Psoas muscle (tissue), 8 donors: Measurements from ENCODE around the gene ZBTB18. TPM values are rescaled to one million over a fixed set of nuclear protein-coding genes. Genes with fewer than 3 reads are reported as not detected.

Experiments
- ATAC-seq, 4 donors: fragments of 200-7000 bp; cut with Tn5 transposase; one replicate each; pipeline ENCODE4 v1.9.1; 2020; ENCODE audit warnings: moderate library complexity in 3 of 4, mild to moderate bottlenecking in 2 of 4
- DNase-seq, 2 donors: peaks; one replicate each; pipeline ENCODE4 v3.0.0-alpha.2; 2020
- H3K27ac ChIP-seq: fragments of 200-600 bp; one replicate; pipeline ENCODE4 v1.8.0; 2022
- H3K27me3 ChIP-seq, 3 donors: fragments of 200-600 bp in 1 of 3; one replicate each; pipeline versions ENCODE4 v1.6.1 to v1.8.0; 2013 to 2022; ENCODE audit warnings: low read length in 2 of 3, mild to moderate bottlenecking in 2 of 3, moderate library complexity in 1 of 3; ENCODE audit not compliant: insufficient read depth in 3 of 3
- H3K36me3 ChIP-seq, 2 donors: fragments of 200-600 bp in 1 of 2; one replicate each; pipeline versions ENCODE4 v1.6.1 to v1.8.0; 2013 to 2022; ENCODE audit warnings: low read depth in 1 of 2, mild to moderate bottlenecking in 1 of 2, moderate library complexity in 1 of 2; ENCODE audit not compliant: insufficient read depth in 1 of 2
- H3K4me1 ChIP-seq: fragments of 200-600 bp; one replicate; pipeline ENCODE4 v1.8.0; 2022
- H3K4me3 ChIP-seq: fragments of 200-600 bp; one replicate; pipeline ENCODE4 v1.8.0; 2022; ENCODE audit warnings: mild to moderate bottlenecking
- H3K9me3 ChIP-seq: fragments of 200-600 bp; one replicate; pipeline ENCODE4 v1.8.0; 2022
- WGBS, 3 donors: extraction: QIAGEN DNeasy Blood & Tissue Kit; methylation state at CpG; one replicate each; pipeline versions ENCODE4 v1.1.6 to v1.1.7; 2013; 5-methylcytosine and 5-hydroxymethylcytosine counted together
- intact Hi-C, 2 donors: fragments of 100-400 bp; cut with DNase I; formaldehyde crosslinking; loops; one replicate each; pipeline versions ENCODE4 v1.11.0 to v1.14.2; 2022
- polyA plus RNA-seq, 3 donors: library from polyadenylated mRNA; stranded (reverse); fragments of 200-250 nt; gene quantifications; one replicate each; pipeline ENCODE4 v1.2.3, GENCODE V29; 2013
- total RNA-seq, 4 donors: library from RNA; stranded (reverse); fragmentation: NEBNext Ultra II Directional in 2 of 4; extraction: Animal tissue kit (Norgen Biotek cat#: 25700) in 2 of 4; gene quantifications; one replicate each; pipeline versions ENCODE4 v1.2.1 to v1.2.4, GENCODE V29; 2021 to 2023
- TF ChIP-seq, protein P1 (sequence below): fragments of 200-600 bp; IDR thresholded peaks from one replicate; pipeline ENCODE4 v1.8.0; 2022; ENCODE audit warnings: antibody characterized with exemption
- donor health status: healthy with polysubstance abuse.
- donor health status: DM: no; HTN: no; CAD: no; lungs with moderate emphysema.
- donor health status: Bipolar disorder and iron deficiency.
- donor health status: healthy.
- donor health status: DM: yes; HTN: yes; CAD: no.
- donor health status: DM: no; HTN: no; CAD: no.
- donor health status: DM: no; HTN: no; CAD: no.
- donor health status: DM: yes; HTN: yes; CAD: no.

Gene ZBTB18
- total and polyA plus RNA-seq, 7 donors, result 18.8 to 85.0 (median 53.8) TPM

DNA sequence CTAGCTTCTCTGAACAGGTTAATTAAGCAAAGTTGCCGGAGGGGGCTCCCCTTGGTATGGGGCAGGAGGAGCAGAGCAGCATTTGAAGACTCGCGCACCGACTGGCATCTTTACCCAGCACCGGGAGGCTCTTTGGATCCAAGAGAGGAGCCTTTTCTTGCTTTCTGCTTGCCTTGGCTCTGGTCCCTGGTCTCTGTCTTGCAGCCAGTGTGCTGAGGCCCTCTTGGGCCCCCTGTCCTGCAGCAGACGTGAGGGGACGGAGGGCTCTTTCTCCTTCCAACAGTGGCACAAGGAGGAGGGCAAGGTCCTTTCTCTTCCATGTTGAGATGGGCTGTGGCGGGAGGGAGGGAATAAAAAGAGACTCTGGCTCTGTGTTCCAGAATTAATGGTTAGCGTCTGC, 45.6 kb downstream of the ZBTB18 start:
- no peak overlapping the region for H3K4me3 ChIP-seq
- ATAC-seq (no peak), DNase-seq (no peak)
- H3K27ac ChIP-seq, result no peak overlapping the region
- intact Hi-C loops, result no loop called here
- no peaks in the 10 kb centered on the region for H3K9me3 ChIP-seq
- TF ChIP-seq, protein P1, sequence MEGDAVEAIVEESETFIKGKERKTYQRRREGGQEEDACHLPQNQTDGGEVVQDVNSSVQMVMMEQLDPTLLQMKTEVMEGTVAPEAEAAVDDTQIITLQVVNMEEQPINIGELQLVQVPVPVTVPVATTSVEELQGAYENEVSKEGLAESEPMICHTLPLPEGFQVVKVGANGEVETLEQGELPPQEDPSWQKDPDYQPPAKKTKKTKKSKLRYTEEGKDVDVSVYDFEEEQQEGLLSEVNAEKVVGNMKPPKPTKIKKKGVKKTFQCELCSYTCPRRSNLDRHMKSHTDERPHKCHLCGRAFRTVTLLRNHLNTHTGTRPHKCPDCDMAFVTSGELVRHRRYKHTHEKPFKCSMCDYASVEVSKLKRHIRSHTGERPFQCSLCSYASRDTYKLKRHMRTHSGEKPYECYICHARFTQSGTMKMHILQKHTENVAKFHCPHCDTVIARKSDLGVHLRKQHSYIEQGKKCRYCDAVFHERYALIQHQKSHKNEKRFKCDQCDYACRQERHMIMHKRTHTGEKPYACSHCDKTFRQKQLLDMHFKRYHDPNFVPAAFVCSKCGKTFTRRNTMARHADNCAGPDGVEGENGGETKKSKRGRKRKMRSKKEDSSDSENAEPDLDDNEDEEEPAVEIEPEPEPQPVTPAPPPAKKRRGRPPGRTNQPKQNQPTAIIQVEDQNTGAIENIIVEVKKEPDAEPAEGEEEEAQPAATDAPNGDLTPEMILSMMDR, result no peak
- H3K36me3 ChIP-seq, result no peaks in the 10 kb centered on the region
- no peaks in the 10 kb centered on the region for H3K4me1 ChIP-seq
- peaks cover 0 to 22% (median 7%) of the 10 kb centered on the region in 3 donors for H3K27me3 ChIP-seq
- 90 to 96% (median 91%) methylated on average over 9 of the region's 9 CpGs for WGBS, 3 donors

DNA sequence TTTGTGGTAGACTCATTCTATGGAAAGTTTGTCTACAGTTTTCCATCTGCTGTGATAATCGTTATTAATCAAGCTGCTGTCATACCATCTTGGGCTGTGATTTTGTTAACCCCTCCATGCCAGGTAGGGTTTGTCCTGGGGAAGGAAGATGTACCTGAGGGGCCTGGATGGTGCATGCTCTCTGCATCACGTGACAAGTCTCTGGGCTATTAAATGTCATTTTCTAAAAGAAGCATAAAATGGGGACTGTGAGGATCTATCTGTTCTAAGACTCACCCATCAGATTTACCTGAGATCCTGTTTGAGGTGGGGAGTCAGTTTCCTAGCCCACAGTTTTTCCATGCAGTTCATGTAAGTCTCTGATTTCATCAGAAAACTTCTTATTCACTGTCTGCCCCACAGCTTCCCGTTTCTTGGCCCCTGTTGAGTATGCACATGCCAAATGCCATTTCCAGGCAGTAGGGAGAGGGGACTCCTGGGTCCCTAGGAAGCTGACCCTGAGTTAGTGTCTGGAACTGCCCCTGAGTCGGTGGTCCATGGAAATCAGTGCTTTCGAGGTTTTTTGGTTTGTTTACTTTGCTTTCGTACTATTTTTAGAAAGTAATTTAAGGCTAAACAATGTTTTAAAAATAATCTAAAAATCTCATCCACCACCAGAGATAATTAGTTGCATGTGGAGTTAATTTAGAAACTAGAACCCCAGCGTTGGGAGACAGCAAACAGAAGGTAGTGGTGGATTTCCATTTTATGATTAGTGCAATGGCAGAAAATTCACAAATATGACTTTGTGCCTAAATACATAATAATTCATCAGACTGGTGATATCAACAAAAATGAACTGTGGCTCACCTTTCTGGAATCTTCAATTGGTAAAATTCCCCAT, 46.7 kb downstream of the ZBTB18 start:
- intact Hi-C loops, result no loop called here
- Histone ChIP-seq H3K36me3 (no peaks in the 10 kb centered on the region), H3K9me3 (no peaks in the 10 kb centered on the region), H3K4me3 (no peak overlapping the region), H3K27me3 (peaks cover 0 to 25% (median 7%) of the 10 kb centered on the region in 3 donors), H3K27ac (no peak overlapping the region), H3K4me1 (no peaks in the 10 kb centered on the region)
- DNase-seq, result no peak
- TF ChIP-seq, protein P1, result no peak
- 52 to 63% (median 53%) methylated on average over 7 of the region's 7 CpGs for WGBS, 3 donors
- no peak for ATAC-seq

DNA sequence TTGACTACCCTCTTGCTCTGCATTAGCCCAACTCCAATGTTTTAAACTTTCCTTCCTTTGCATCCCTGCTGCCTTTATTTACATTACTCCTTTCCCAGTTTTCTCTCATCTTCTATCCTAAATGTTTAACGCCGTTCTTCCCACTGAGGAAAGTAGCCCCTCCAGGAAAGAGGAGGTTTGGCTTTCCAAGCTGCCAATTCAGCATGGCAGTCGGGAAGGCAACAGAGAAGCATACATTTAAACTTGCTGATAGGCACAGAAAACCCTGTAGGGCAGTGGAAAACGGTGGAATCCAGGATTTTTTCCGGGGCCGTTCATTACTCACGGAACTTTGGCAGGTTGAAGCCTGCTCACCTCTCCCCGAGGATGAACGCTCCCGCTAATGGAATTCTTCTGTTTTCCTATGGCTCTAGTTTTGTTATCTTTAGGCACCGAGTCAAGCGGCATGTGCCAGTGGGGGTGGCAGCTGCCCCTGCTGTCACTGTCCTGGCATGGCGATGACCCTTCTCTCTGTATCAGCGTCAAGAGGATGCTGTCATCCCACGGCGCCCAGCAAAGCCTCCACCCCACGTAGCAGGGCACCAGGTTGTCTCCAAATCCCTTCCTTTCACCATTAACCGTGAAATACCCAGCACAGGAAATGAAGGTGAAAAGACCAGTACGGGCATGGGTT, 48.3 kb downstream of the ZBTB18 start:
- H3K4me3 ChIP-seq, result no peak overlapping the region
- TF ChIP-seq, protein P1, result no peak
- H3K36me3 ChIP-seq, result no peaks in the 10 kb centered on the region
- H3K9me3 ChIP-seq, result no peaks in the 10 kb centered on the region
- ATAC-seq (no peak), DNase-seq (no peak)
- H3K27ac ChIP-seq, result no peak overlapping the region
- peaks cover 0 to 27% (median 8%) of the 10 kb centered on the region in 3 donors for H3K27me3 ChIP-seq
- 76 to 79% (median 78%) methylated on average over 19 of the region's 19 CpGs for WGBS, 3 donors
- H3K4me1 ChIP-seq, result no peaks in the 10 kb centered on the region
- intact Hi-C loops, result no loop called here

DNA sequence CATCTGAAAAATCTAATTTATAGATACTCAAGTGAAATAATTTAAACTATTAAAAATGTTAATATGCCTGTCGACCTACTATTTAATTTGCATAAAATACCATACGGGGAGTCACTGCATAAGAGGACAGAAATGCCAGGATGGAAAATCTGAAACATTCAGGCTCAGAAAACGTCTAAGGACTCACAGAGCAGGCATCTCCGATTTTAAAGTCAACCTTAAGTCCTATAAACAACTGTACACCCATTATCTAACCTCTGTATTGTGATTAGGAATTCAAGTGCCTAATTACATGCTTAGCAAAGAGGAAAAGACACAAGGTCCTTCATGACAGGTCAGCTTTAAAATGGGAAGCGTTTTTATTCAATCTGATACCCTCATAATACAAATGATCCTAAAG, 49.2 kb downstream of the ZBTB18 start:
- intact Hi-C loops, result no loop called here
- no peak overlapping the region for H3K27ac ChIP-seq
- H3K9me3 ChIP-seq, result no peaks in the 10 kb centered on the region
- no peaks in the 10 kb centered on the region for H3K36me3 ChIP-seq
- TF ChIP-seq, protein P1, result no peak
- no peak overlapping the region for H3K4me3 ChIP-seq
- no peaks in the 10 kb centered on the region for H3K4me1 ChIP-seq
- DNase-seq (no peak), ATAC-seq (no peak)
- peaks cover 0 to 27% (median 8%) of the 10 kb centered on the region in 3 donors for H3K27me3 ChIP-seq
- WGBS, 3 donors, result 65 to 66% (median 65%) methylated on average over 5 of the region's 5 CpGs
